ENCODE results near the gene TNP1.

TNP1 gene, protein sequence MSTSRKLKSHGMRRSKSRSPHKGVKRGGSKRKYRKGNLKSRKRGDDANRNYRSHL

DNA sequence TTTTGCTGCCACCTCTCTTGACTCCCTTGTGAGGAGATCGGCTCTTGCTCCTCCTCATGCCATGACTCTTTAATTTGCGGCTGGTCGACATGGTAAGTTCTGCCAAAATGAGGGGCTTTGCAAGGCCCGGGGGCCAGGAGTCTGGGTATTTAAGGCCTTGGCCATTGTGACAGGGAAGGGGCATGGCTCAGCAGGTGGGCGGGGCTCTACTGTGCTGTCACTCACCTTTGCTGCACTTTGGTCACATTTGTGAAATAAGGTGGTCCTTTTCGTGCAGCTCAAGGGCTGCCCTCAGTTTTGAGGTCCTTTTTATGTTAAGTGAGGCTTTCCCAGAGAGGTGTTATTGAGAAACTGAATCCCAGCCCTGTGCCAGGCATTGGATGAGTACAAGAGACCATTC is at the start of gene TNP1:
TNP1 (minus strand) TSS at position 121 of the 400 bp plus-strand sequence; CDS start at position 91, 30 bp downstream.
- no peak within 1 kb of the TSS for H3K27ac ChIP-seq (ENCODE audit: extremely low read depth, low read depth, low read length)
- H3K4me1 ChIP-seq (ENCODE audit: control insufficient read depth, insufficient read depth, low read length) = no peaks in the 10 kb centered on the region
- no peaks in the 10 kb centered on the region for H3K9me3 ChIP-seq (ENCODE audit: control insufficient read depth, insufficient read depth, low read depth, low read length)
- ChIA-PET POLR2A (no interaction called here), CTCF (interaction anchor here (0.6 kb wide), 1 partner anchor 18 kb away, joined by 5 read pairs; no protein-coding TSS in a partner anchor)
- no peaks in the 10 kb centered on the region for H3K36me3 ChIP-seq (ENCODE audit: control insufficient read depth in 2 of 2, insufficient read depth in 1 of 2, low read length in 2 of 2)
- no peak for TF ChIP-seq ZNF121 (tag by site-specific recombination; IDR thresholded peaks at IDR 0.05)
- no peak for TF ChIP-seq ZNF169 (tag by site-specific recombination; IDR thresholded peaks at IDR 0.05)
- TF ChIP-seq ZNF10 (tag by site-specific recombination; IDR thresholded peaks at IDR 0.05) = no peak
- TF ChIP-seq ZNF664 (tag by site-specific recombination; IDR thresholded peaks at IDR 0.05) = no peak
- TF ChIP-seq ZNF837 (tag by site-specific recombination; IDR thresholded peaks at IDR 0.05) = no peak
- TF ChIP-seq ZNF707 (tag by site-specific recombination; IDR thresholded peaks at IDR 0.05) = no peak
- H3K4me3 ChIP-seq (ENCODE audit: low read depth, low read length) = no peak within 1 kb of the TSS

DNA sequence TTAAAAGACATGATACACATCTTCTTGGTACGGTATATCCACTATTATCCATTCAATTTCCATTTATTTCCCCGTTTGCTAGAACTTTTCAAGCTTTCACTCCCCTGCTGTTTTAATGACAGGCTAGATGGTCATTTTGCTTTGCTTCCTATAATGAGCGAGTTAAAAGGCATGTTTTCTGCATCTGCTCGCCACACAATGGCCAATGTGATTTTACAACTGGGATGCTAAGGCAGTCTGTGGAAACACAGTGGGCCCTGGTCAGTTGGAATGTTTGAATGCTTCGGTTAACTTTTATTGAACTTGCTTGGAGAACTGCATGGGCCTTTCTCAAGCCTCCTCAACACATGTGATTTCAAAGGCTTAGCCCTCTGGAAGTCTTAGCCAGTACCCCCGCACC is 48.4 kb upstream of the TNP1 start:
- H3K4me1 ChIP-seq (ENCODE audit: control insufficient read depth, insufficient read depth, low read length) = no peaks in the 10 kb centered on the region
- ChIA-PET CTCF (interaction anchor here (0.8 kb wide), 1 partner anchor 16 kb away, joined by 3 read pairs; no protein-coding TSS in a partner anchor), POLR2A (no interaction called here)
- H3K4me3 ChIP-seq (ENCODE audit: low read depth, low read length) = no peak overlapping the region
- H3K27ac ChIP-seq (ENCODE audit: extremely low read depth, low read depth, low read length) = no peak overlapping the region
- H3K9me3 ChIP-seq (ENCODE audit: control insufficient read depth, insufficient read depth, low read depth, low read length) = no peaks in the 10 kb centered on the region
- TF ChIP-seq, protein P1, sequence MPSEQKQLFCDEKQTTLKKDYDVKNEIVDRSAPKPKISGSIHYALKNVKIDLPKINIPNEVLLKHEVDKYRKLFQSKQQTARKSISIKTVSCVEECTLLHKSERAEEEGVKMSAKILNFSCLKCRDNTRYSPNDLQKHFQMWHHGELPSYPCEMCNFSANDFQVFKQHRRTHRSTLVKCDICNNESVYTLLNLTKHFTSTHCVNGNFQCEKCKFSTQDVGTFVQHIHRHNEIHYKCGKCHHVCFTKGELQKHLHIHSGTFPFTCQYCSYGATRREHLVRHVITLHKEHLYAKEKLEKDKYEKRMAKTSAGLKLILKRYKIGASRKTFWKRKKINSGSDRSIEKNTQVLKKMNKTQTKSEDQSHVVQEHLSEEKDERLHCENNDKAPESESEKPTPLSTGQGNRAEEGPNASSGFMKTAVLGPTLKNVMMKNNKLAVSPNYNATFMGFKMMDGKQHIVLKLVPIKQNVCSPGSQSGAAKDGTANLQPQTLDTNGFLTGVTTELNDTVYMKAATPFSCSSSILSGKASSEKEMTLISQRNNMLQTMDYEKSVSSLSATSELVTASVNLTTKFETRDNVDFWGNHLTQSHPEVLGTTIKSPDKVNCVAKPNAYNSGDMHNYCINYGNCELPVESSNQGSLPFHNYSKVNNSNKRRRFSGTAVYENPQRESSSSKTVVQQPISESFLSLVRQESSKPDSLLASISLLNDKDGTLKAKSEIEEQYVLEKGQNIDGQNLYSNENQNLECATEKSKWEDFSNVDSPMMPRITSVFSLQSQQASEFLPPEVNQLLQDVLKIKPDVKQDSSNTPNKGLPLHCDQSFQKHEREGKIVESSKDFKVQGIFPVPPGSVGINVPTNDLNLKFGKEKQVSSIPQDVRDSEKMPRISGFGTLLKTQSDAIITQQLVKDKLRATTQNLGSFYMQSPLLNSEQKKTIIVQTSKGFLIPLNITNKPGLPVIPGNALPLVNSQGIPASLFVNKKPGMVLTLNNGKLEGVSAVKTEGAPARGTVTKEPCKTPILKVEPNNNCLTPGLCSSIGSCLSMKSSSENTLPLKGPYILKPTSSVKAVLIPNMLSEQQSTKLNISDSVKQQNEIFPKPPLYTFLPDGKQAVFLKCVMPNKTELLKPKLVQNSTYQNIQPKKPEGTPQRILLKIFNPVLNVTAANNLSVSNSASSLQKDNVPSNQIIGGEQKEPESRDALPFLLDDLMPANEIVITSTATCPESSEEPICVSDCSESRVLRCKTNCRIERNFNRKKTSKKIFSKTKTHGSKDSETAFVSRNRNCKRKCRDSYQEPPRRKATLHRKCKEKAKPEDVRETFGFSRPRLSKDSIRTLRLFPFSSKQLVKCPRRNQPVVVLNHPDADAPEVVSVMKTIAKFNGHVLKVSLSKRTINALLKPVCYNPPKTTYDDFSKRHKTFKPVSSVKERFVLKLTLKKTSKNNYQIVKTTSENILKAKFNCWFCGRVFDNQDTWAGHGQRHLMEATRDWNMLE (tag by site-specific recombination; conservative IDR thresholded peaks at IDR 0.05; ENCODE audit: low read depth) = no peak
- TF ChIP-seq ZNF677 (tag by site-specific recombination; IDR thresholded peaks at IDR 0.05) (no peak), TCF7L2 (IDR thresholded peaks at IDR 0.05; ENCODE audit: borderline replicate concordance, low read depth, low read length) (no peak), ZBTB48 (tag by site-specific recombination; IDR thresholded peaks at IDR 0.05) (no peak), ZFP41 (tag by site-specific recombination; IDR thresholded peaks at IDR 0.05; ENCODE audit: borderline replicate concordance) (no peak), IKZF3 (tag by site-specific recombination; IDR thresholded peaks at IDR 0.05) (no peak), ZNF558 (tag by site-specific recombination; IDR thresholded peaks at IDR 0.05) (no peak), ZNF544 (tag by site-specific recombination; IDR thresholded peaks at IDR 0.05) (no peak), ZNF768 (tag by site-specific recombination; IDR thresholded peaks at IDR 0.05) (no peak), ZNF223 (tag by site-specific recombination; IDR thresholded peaks at IDR 0.05) (no peak)
- TF ChIP-seq, protein P2, sequence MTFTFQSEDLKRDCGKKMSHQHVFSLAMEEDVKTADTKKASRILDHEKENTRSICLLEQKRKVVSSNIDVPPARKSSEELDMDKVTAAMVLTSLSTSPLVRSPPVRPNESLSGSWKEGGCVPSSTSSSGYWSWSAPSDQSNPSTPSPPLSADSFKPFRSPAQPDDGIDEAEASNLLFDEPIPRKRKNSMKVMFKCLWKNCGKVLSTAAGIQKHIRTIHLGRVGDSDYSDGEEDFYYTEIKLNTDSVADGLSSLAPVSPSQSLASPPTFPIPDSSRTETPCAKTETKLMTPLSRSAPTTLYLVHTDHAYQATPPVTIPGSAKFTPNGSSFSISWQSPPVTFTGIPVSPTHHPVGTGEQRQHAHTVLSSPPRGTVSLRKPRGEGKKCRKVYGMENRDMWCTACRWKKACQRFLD (tag by site-specific recombination; IDR thresholded peaks at IDR 0.05) = no peak
- TF ChIP-seq, protein P3, sequence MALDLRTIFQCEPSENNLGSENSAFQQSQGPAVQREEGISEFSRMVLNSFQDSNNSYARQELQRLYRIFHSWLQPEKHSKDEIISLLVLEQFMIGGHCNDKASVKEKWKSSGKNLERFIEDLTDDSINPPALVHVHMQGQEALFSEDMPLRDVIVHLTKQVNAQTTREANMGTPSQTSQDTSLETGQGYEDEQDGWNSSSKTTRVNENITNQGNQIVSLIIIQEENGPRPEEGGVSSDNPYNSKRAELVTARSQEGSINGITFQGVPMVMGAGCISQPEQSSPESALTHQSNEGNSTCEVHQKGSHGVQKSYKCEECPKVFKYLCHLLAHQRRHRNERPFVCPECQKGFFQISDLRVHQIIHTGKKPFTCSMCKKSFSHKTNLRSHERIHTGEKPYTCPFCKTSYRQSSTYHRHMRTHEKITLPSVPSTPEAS (tag by site-specific recombination; IDR thresholded peaks at IDR 0.05) = no peak
- TF ChIP-seq, protein P4, sequence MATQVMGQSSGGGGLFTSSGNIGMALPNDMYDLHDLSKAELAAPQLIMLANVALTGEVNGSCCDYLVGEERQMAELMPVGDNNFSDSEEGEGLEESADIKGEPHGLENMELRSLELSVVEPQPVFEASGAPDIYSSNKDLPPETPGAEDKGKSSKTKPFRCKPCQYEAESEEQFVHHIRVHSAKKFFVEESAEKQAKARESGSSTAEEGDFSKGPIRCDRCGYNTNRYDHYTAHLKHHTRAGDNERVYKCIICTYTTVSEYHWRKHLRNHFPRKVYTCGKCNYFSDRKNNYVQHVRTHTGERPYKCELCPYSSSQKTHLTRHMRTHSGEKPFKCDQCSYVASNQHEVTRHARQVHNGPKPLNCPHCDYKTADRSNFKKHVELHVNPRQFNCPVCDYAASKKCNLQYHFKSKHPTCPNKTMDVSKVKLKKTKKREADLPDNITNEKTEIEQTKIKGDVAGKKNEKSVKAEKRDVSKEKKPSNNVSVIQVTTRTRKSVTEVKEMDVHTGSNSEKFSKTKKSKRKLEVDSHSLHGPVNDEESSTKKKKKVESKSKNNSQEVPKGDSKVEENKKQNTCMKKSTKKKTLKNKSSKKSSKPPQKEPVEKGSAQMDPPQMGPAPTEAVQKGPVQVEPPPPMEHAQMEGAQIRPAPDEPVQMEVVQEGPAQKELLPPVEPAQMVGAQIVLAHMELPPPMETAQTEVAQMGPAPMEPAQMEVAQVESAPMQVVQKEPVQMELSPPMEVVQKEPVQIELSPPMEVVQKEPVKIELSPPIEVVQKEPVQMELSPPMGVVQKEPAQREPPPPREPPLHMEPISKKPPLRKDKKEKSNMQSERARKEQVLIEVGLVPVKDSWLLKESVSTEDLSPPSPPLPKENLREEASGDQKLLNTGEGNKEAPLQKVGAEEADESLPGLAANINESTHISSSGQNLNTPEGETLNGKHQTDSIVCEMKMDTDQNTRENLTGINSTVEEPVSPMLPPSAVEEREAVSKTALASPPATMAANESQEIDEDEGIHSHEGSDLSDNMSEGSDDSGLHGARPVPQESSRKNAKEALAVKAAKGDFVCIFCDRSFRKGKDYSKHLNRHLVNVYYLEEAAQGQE (tag by site-specific recombination; IDR thresholded peaks at IDR 0.05) = no peak
- TF ChIP-seq, protein P5, sequence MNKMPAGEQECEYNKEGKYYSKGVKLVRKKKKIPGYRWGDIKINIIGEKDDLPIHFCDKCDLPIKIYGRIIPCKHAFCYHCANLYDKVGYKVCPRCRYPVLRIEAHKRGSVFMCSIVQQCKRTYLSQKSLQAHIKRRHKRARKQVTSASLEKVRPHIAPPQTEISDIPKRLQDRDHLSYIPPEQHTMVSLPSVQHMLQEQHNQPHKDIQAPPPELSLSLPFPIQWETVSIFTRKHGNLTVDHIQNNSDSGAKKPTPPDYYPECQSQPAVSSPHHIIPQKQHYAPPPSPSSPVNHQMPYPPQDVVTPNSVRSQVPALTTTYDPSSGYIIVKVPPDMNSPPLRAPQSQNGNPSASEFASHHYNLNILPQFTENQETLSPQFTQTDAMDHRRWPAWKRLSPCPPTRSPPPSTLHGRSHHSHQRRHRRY (tag by site-specific recombination; IDR thresholded peaks at IDR 0.05) = no peak
- H3K36me3 ChIP-seq (ENCODE audit: control insufficient read depth in 2 of 2, insufficient read depth in 1 of 2, low read length in 2 of 2) = no peaks in the 10 kb centered on the region

Measured in HEK293 (cell line).